Measurements from ENCODE around the gene PI4KB.
"Not testable (repeated sequence)": the region's sequence is repeated elsewhere in the genome, so short reads cannot be mapped to it uniquely, and the experiment has no call there.

The PI4KB gene

DNA sequence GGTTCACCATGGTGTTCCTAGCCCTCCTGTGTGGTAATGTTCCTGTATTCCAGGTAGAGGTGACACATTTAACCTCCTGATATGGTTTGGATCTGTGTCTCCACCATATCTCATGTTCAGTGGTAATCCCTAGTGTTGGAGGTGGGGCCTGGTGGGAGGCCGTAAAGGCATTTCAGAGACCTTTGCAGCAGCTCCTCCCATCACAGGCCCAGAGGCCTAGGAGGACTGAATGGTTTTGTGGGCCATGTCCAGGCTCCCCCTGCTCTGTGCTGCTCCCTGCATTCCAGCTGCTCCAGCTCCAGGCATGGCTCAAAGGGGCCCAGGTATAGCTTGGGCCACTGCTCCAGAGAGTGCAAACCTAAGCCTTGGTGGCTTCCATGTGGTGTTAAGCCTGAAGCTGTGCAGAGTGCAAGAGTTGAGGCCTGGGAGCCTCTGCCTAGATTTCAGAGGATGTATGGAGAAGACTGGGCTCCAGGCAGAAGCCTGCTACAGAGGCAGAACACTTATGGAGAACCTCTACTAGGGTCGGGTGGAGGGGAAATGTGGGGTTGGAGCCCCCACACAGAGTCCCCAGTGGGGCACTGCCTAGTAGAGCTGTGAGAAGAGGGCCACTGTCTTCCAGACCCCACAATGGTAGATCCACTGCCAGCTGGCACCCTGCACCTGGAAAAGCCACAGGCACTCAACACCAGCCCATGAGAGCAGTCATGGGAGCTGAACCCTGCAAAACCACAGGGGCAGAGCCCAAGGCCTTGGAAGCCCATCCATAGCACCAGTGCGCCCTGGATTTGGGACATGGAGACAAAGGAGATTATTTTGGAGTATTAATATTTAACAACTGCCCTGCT, 35.3 kb upstream of the PI4KB start:
- H3K36me3 Mint-ChIP-seq (ENCODE audit: low read depth), result peaks cover 65% of the 10 kb centered on the region
- H3K9me3 Mint-ChIP-seq, result peaks cover 38% of the 10 kb centered on the region
- DNase-seq, result no peak
- peaks cover 9% of the 10 kb centered on the region for H3K4me1 Mint-ChIP-seq
- no peaks in the 10 kb centered on the region for H3K27me3 Mint-ChIP-seq (ENCODE audit: low read depth, poor library complexity)
- TF ChIP-seq, protein P1, sequence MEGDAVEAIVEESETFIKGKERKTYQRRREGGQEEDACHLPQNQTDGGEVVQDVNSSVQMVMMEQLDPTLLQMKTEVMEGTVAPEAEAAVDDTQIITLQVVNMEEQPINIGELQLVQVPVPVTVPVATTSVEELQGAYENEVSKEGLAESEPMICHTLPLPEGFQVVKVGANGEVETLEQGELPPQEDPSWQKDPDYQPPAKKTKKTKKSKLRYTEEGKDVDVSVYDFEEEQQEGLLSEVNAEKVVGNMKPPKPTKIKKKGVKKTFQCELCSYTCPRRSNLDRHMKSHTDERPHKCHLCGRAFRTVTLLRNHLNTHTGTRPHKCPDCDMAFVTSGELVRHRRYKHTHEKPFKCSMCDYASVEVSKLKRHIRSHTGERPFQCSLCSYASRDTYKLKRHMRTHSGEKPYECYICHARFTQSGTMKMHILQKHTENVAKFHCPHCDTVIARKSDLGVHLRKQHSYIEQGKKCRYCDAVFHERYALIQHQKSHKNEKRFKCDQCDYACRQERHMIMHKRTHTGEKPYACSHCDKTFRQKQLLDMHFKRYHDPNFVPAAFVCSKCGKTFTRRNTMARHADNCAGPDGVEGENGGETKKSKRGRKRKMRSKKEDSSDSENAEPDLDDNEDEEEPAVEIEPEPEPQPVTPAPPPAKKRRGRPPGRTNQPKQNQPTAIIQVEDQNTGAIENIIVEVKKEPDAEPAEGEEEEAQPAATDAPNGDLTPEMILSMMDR (IDR thresholded peaks at IDR 0.05), result no peak
- H3K27ac Mint-ChIP-seq, result no peak overlapping the region
- H3K4me3 Mint-ChIP-seq, result no peak overlapping the region

DNA sequence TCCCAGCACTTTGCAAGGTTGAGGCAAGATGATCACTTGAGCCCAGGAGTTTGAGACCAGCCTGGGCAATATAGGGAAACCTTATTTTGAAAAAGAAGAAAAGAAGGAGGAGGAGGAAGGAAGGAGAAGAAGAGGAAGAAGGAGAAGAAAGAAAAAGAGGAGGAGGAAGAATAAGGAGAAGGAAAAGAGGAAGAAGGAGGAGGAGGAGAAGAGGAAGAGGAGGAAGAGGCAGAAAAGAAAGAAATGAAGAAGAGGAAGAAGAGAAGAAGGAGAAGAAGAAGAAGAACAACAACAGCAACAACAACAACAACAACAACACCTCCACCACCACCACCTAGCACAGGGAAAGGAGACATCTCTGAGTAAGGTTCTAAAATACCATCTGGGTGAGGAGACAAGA, 34.7 kb upstream of the PI4KB start:
- Mint-ChIP-seq H3K36me3 (ENCODE audit: low read depth) (peaks cover 62% of the 10 kb centered on the region), H3K4me3 (no peak overlapping the region), H3K4me1 (peaks cover 13% of the 10 kb centered on the region), H3K9me3 (peaks cover 38% of the 10 kb centered on the region), H3K27me3 (ENCODE audit: low read depth, poor library complexity) (no peaks in the 10 kb centered on the region), H3K27ac (no peak overlapping the region)
- TF ChIP-seq, protein P1 (IDR thresholded peaks at IDR 0.05), result no peak
- DNase-seq, result no peak

DNA sequence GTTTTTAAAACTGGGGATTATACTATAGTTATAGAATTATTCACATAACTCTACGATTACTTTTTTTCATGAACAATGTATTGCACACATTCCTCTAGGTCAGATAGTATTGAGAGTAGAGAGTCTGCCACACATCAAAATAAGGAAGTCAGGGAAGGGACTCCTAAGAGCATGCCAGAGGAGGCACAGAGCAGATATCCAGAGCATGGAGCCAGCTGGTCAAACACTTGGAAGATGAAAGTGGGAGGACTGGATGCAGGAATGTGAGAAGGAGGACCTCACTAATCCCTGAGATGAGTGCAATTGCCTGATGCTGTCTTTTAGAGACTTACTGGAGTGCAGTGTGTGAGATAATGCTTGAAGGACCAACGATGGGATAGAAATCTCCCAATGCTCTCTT, 29.5 kb upstream of the PI4KB start:
- Mint-ChIP-seq H3K4me1 (peaks cover 16% of the 10 kb centered on the region), H3K9me3 (peaks cover 25% of the 10 kb centered on the region)

DNA sequence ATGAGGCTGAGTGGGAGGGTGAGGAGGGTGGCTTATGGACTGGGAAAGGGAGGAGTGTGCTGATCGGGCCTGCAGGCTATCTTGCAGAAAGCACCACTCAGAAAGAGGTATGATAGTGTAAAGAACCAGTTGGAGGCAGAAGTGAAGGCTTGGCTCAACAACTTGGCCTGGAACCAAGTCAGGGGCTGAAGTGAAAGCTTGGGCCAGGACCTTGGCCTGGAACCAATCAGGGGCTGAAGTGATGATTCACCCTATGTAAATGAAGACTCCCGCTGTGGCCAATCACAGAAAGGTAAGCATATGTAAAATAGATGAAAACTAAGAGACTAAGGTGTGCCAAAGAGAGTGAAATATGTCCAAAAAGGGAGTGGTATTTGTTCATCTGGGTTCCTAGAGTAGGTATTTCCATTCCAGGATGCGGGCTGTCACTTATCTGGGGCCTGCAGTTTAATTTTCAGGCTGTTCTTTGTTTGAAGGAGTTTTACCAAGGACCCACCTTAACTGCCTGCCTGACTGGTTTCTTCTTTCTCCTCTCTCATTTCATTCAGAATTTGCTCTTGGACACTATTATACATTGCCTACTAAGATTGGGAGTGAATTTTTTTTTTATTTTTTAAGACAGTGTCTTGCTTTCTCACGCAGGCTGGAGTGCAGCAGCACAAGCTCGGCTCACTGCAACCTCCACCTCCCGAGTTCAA, 25.0 kb upstream of the PI4KB start:
- Mint-ChIP-seq H3K9me3 (peaks cover 28% of the 10 kb centered on the region), H3K4me1 (peaks cover 18% of the 10 kb centered on the region), H3K36me3 (ENCODE audit: low read depth) (peaks cover 17% of the 10 kb centered on the region), H3K27ac (no peak overlapping the region), H3K27me3 (ENCODE audit: low read depth, poor library complexity) (peaks cover 9% of the 10 kb centered on the region), H3K4me3 (no peak overlapping the region)
- no peak for DNase-seq
- TF ChIP-seq, protein P1 (IDR thresholded peaks at IDR 0.05), result no peak

More for the DNA sequence above, 29.5 kb upstream of the PI4KB start:
- H3K27me3 Mint-ChIP-seq (ENCODE audit: low read depth, poor library complexity), result peaks cover 3% of the 10 kb centered on the region
- peak overlapping the region; percentile 32 for H3K27ac Mint-ChIP-seq
- TF ChIP-seq, protein P1 (IDR thresholded peaks at IDR 0.05), result no peak
- no peak for DNase-seq
- H3K4me3 Mint-ChIP-seq, result no peak overlapping the region
- H3K36me3 Mint-ChIP-seq (ENCODE audit: low read depth), result peaks cover 21% of the 10 kb centered on the region

DNA sequence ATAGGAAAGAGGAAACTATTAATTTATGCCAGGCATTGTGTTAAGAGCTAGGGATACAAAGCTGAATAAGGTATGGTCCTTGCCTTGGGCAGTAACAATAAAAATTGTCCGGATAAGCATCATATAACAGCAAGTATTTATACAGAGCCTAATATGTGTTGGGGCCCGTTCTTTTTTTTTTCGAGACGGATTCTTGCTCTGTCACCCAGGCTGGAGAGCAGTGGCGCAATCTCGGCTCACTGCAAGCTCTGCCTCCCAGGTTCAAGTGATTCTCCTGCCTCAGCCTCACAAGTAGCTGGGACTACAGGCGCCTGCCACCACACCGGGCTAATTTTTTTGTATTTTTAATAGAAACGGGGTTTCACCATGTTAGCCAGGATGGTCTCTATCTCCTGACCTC, 23.1 kb upstream of the PI4KB start:
- H3K27me3 Mint-ChIP-seq (ENCODE audit: low read depth, poor library complexity); H3K4me3 Mint-ChIP-seq; H3K27ac Mint-ChIP-seq; DNase-seq: not testable (repeated sequence)
- H3K4me1 Mint-ChIP-seq, result peaks cover 29% of the 10 kb centered on the region
- peaks cover 26% of the 10 kb centered on the region for H3K36me3 Mint-ChIP-seq (ENCODE audit: low read depth)
- H3K9me3 Mint-ChIP-seq, result peaks cover 28% of the 10 kb centered on the region

DNA sequence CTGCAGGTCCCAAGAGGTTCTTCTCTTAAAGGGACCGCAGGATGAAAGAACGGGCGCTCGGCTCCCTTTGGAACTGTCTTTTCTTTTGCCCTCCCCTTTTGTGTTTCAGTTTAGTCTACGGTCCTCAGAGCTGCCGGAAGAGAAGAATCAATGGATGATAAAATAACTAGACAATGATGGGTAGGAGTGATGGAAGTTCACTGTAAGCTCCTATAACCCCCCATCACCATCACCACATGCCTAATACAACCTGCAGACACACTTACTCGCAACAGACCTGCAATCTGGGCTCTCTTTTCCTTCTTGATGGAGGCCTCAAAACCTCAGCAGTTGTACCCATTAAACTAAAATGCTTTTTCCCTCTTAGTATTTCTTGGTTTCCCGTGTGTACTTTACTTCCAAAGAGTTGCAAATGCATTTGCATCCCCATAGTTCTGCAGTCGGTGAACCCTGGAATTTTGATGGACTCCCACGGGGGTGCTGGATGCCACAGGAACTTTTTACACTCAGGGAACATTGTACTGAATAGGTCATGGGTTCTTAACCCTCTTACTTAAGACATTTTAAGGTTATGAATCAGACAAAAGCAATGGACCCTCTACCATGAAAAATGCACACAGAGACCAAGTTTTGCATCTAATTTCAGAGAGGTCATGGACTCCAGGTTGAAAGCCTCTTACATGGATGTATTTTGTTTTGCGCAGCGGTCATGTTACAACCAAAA, 20.5 kb upstream of the PI4KB start:
- TF ChIP-seq, protein P1 (IDR thresholded peaks at IDR 0.05), result no peak
- H3K4me3 Mint-ChIP-seq, result peak overlapping the region; percentile 93
- H3K4me1 Mint-ChIP-seq, result peaks cover 54% of the 10 kb centered on the region
- peak overlapping the region; percentile 100 for H3K27ac Mint-ChIP-seq
- peaks cover 5% of the 10 kb centered on the region for H3K27me3 Mint-ChIP-seq (ENCODE audit: low read depth, poor library complexity)
- H3K36me3 Mint-ChIP-seq (ENCODE audit: low read depth), result peaks cover 49% of the 10 kb centered on the region
- H3K9me3 Mint-ChIP-seq, result peaks cover 24% of the 10 kb centered on the region
- DNase-seq, result no peak
